ENCODE results near the gene BSN.

GRCh38 chr3:49518016-49518415 is 36.3 kb upstream of the BSN start:
- TF ChIP-seq CTCF (IDR thresholded peaks at IDR 0.05; ENCODE audit: low read depth, low read length) (no peak), EZH2phosphoT487 (IDR thresholded peaks at IDR 0.05; ENCODE audit: low read depth) (no peak)

Data from OCI-LY3 (cell line).